Measurements from ENCODE around the gene LGI4.

GRCh38 chr19:35109395-35110112, 25.3 kb downstream of the LGI4 start:
- TF ChIP-seq POLR2A (IDR thresholded peaks at IDR 0.05) (no peak), CTCF (IDR thresholded peaks at IDR 0.05) (no peak)

Measured in vagina (tissue), 2 donors.